ENCODE data around the gene IREB2.

GRCh38 chr15:78533331-78533730 is 95.3 kb downstream of the IREB2 start:
- TF ChIP-seq EP300 (IDR thresholded peaks at IDR 0.05), result no peak
- TF ChIP-seq, protein P1, sequence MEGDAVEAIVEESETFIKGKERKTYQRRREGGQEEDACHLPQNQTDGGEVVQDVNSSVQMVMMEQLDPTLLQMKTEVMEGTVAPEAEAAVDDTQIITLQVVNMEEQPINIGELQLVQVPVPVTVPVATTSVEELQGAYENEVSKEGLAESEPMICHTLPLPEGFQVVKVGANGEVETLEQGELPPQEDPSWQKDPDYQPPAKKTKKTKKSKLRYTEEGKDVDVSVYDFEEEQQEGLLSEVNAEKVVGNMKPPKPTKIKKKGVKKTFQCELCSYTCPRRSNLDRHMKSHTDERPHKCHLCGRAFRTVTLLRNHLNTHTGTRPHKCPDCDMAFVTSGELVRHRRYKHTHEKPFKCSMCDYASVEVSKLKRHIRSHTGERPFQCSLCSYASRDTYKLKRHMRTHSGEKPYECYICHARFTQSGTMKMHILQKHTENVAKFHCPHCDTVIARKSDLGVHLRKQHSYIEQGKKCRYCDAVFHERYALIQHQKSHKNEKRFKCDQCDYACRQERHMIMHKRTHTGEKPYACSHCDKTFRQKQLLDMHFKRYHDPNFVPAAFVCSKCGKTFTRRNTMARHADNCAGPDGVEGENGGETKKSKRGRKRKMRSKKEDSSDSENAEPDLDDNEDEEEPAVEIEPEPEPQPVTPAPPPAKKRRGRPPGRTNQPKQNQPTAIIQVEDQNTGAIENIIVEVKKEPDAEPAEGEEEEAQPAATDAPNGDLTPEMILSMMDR (IDR thresholded peaks at IDR 0.05), result no peak
- no peak for TF ChIP-seq POLR2A (IDR thresholded peaks at IDR 0.05)
- TF ChIP-seq POLR2AphosphoS5 (IDR thresholded peaks at IDR 0.05), result no peak

All from upper lobe of left lung (tissue), 4 donors.